Measurements from ENCODE around the gene ADAM29. TPM values are rescaled to one million over a fixed set of nuclear protein-coding genes. Genes with fewer than 3 reads are reported as not detected.

The ADAM29 gene
- total RNA-seq, 1 experiment from 2014 or later, result not detected

DNA sequence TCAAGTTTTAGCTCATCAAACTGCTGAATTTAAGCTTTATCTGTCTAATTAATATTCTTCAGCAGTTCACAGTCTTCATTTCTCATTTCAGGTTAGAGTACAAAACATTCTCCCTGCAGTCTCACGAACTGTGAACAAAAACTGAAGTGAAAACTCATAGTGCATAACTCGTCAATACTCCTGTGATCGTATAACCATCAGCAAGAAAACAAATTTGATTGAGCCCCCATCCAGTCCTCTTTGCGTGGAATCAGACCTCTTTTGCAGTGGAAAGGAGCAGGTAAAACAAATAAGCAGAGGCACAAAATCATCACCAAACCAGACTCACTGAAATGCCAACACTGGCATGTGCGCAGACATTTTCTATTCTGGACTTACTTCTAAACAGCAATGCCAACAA lies 12.7 kb downstream of the ADAM29 start:
- Histone ChIP-seq H3K27me3 (ENCODE audit: insufficient read depth, low read depth) (no peaks in the 10 kb centered on the region), H3K4me1 (replicated peaks; ENCODE audit: insufficient read depth) (no peaks in the 10 kb centered on the region), H3K9me3 (ENCODE audit: insufficient read depth, low read depth) (no peaks in the 10 kb centered on the region), H4K20me1 (ENCODE audit: insufficient read depth) (no peaks in the 10 kb centered on the region), H2AFZ (no peak overlapping the region), H3K4me2 (no peak overlapping the region), H3K9me2 (ENCODE audit: insufficient read depth) (no peaks in the 10 kb centered on the region), H3K4me3 (no peak overlapping the region), H3K79me2 (ENCODE audit: low read depth) (no peaks in the 10 kb centered on the region), H3F3A (ENCODE audit: insufficient read depth, low read depth) (no peaks in the 10 kb centered on the region), H3K36me3 (ENCODE audit: low read depth) (no peaks in the 10 kb centered on the region), H3K27ac (no peak overlapping the region)
- no peak for DNase-seq
- no TSS peak for BruUV-seq (replicated peaks)
- ChIA-PET POLR2A (ENCODE audit: unreplicated experiment) (no interaction called here), CTCF (no interaction called here)
- TF ChIP-seq, protein P1, sequence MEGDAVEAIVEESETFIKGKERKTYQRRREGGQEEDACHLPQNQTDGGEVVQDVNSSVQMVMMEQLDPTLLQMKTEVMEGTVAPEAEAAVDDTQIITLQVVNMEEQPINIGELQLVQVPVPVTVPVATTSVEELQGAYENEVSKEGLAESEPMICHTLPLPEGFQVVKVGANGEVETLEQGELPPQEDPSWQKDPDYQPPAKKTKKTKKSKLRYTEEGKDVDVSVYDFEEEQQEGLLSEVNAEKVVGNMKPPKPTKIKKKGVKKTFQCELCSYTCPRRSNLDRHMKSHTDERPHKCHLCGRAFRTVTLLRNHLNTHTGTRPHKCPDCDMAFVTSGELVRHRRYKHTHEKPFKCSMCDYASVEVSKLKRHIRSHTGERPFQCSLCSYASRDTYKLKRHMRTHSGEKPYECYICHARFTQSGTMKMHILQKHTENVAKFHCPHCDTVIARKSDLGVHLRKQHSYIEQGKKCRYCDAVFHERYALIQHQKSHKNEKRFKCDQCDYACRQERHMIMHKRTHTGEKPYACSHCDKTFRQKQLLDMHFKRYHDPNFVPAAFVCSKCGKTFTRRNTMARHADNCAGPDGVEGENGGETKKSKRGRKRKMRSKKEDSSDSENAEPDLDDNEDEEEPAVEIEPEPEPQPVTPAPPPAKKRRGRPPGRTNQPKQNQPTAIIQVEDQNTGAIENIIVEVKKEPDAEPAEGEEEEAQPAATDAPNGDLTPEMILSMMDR (conservative IDR thresholded peaks at IDR 0.05), result no peak
- intact Hi-C loops (cut with micrococcal nuclease; ENCODE audit: unreplicated experiment), result no loop called here

DNA sequence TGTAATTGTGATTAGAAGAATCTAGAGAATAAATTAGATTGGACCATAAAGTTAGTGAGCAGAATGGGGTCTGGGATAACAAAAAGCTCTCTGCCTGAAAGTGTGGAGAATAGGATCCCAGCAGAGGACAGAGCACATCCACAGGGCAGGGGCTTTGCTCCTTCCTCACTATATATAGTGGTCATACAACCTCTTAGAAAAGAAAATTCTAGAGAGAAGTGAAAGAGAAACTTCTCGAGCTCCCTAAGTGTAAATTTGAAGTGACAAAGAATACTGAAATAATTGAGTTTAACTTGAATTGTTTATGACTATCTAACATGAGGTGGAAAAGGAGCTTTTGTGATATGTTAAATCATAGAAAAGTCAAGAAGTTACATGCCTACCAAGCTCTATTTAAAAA lies 14.9 kb downstream of the ADAM29 start:
- Histone ChIP-seq H3F3A (ENCODE audit: insufficient read depth, low read depth) (no peaks in the 10 kb centered on the region), H3K4me3 (no peak overlapping the region), H3K4me1 (replicated peaks; ENCODE audit: insufficient read depth) (no peaks in the 10 kb centered on the region), H3K27me3 (ENCODE audit: insufficient read depth, low read depth) (no peaks in the 10 kb centered on the region), H3K4me2 (no peak overlapping the region), H3K79me2 (ENCODE audit: low read depth) (no peaks in the 10 kb centered on the region), H3K36me3 (ENCODE audit: low read depth) (no peaks in the 10 kb centered on the region), H4K20me1 (ENCODE audit: insufficient read depth) (no peaks in the 10 kb centered on the region), H2AFZ (no peak overlapping the region), H3K27ac (no peak overlapping the region), H3K9me3 (ENCODE audit: insufficient read depth, low read depth) (no peaks in the 10 kb centered on the region), H3K9me2 (ENCODE audit: insufficient read depth) (no peaks in the 10 kb centered on the region)
- intact Hi-C loops (cut with micrococcal nuclease; ENCODE audit: unreplicated experiment), result no loop called here
- TF ChIP-seq, protein P1 (conservative IDR thresholded peaks at IDR 0.05), result no peak
- no peak for TF ChIP-seq EZH2 (IDR thresholded peaks at IDR 0.05; ENCODE audit: low read depth)
- DNase-seq, result no peak
- ChIA-PET POLR2A (ENCODE audit: unreplicated experiment) (no interaction called here), CTCF (no interaction called here)
- no TSS peak for BruUV-seq (replicated peaks)

DNA sequence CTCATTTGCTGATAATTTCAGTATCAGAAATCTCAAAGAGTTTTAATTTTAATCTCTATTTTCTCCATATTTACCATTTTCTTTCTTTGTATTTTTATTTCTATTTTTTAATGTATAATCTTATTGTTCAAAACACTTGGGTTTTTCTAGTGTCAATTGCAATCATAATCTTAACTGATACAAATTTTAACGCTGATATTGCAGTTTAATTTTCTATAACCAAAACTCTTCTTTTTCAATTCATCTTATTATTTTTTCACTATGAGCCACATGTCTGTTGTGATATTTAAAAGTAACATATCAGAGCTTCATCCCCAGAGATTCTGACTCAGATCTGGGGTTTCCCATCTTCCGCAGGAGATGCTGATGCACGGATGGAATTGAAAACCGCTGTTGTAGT lies 16.2 kb downstream of the ADAM29 start:
- Histone ChIP-seq H3K27ac (no peak overlapping the region), H3K4me2 (no peak overlapping the region), H3K36me3 (ENCODE audit: low read depth) (no peaks in the 10 kb centered on the region), H3K27me3 (ENCODE audit: insufficient read depth, low read depth) (no peaks in the 10 kb centered on the region), H3F3A (ENCODE audit: insufficient read depth, low read depth) (no peaks in the 10 kb centered on the region), H3K9me2 (ENCODE audit: insufficient read depth) (no peaks in the 10 kb centered on the region), H3K4me3 (no peak overlapping the region), H4K20me1 (ENCODE audit: insufficient read depth) (no peaks in the 10 kb centered on the region), H3K79me2 (ENCODE audit: low read depth) (no peaks in the 10 kb centered on the region), H3K4me1 (replicated peaks; ENCODE audit: insufficient read depth) (no peaks in the 10 kb centered on the region), H2AFZ (no peak overlapping the region), H3K9me3 (ENCODE audit: insufficient read depth, low read depth) (no peaks in the 10 kb centered on the region)
- TF ChIP-seq, protein P1 (conservative IDR thresholded peaks at IDR 0.05), result no peak
- no peak for TF ChIP-seq EZH2 (IDR thresholded peaks at IDR 0.05; ENCODE audit: low read depth)
- POLR2A ChIA-PET (ENCODE audit: unreplicated experiment), result no interaction called here
- no peak for DNase-seq
- BruUV-seq (replicated peaks), result no TSS peak
- intact Hi-C loops (cut with micrococcal nuclease; ENCODE audit: unreplicated experiment), result no loop called here
- CTCF ChIA-PET, result no interaction called here

All from PC-9 (cell line).